GM12891 (cell line): Measurements from ENCODE around the gene HK3.

Experiments
- POLR2A ChIP-seq: IDR thresholded peaks from 2 replicates; pipeline ENCODE4 v1.6.1; 2011; ENCODE audit warnings: low read depth, low read length, control low read depth
- POLR2AphosphoS5 ChIP-seq: IDR thresholded peaks from 2 replicates; pipeline ENCODE4 v1.6.1; 2011; ENCODE audit warnings: low read depth, low read length, control low read depth

- TF ChIP-seq POLR2A = no peak
- no peak for TF ChIP-seq POLR2AphosphoS5
These were observed 25.5 kb downstream of the HK3 start for GRCh38 chr5:176873541-176874172.
